ENCODE measurements around the gene PRDX5.

PRDX5 gene

DNA sequence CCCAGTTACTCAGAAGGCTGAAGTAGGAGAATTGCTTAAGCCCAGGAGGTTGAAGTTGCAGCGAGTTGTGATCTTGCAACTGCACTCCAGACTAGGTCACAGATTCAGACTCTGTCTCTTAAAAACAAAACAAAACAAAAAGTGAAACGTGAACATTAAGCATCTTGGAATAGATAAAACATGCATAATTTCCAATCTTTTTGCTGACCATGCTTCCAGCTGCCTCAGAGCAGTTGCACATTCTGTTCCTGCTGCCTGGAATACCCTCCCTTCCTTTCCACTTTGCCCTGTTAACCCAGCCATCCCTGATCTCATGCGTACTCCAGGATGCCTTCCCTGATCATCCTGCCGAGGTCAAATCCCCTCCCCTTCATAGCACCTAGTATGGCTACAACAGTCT lies 21.4 kb downstream of the PRDX5 start:
- TF ChIP-seq ZBTB20 (tag by site-specific recombination; IDR thresholded peaks at IDR 0.05): no peak
- no peak for TF ChIP-seq BCL11B (tag by site-specific recombination; IDR thresholded peaks at IDR 0.05; ENCODE audit: low read depth)
- TF ChIP-seq, protein P1, sequence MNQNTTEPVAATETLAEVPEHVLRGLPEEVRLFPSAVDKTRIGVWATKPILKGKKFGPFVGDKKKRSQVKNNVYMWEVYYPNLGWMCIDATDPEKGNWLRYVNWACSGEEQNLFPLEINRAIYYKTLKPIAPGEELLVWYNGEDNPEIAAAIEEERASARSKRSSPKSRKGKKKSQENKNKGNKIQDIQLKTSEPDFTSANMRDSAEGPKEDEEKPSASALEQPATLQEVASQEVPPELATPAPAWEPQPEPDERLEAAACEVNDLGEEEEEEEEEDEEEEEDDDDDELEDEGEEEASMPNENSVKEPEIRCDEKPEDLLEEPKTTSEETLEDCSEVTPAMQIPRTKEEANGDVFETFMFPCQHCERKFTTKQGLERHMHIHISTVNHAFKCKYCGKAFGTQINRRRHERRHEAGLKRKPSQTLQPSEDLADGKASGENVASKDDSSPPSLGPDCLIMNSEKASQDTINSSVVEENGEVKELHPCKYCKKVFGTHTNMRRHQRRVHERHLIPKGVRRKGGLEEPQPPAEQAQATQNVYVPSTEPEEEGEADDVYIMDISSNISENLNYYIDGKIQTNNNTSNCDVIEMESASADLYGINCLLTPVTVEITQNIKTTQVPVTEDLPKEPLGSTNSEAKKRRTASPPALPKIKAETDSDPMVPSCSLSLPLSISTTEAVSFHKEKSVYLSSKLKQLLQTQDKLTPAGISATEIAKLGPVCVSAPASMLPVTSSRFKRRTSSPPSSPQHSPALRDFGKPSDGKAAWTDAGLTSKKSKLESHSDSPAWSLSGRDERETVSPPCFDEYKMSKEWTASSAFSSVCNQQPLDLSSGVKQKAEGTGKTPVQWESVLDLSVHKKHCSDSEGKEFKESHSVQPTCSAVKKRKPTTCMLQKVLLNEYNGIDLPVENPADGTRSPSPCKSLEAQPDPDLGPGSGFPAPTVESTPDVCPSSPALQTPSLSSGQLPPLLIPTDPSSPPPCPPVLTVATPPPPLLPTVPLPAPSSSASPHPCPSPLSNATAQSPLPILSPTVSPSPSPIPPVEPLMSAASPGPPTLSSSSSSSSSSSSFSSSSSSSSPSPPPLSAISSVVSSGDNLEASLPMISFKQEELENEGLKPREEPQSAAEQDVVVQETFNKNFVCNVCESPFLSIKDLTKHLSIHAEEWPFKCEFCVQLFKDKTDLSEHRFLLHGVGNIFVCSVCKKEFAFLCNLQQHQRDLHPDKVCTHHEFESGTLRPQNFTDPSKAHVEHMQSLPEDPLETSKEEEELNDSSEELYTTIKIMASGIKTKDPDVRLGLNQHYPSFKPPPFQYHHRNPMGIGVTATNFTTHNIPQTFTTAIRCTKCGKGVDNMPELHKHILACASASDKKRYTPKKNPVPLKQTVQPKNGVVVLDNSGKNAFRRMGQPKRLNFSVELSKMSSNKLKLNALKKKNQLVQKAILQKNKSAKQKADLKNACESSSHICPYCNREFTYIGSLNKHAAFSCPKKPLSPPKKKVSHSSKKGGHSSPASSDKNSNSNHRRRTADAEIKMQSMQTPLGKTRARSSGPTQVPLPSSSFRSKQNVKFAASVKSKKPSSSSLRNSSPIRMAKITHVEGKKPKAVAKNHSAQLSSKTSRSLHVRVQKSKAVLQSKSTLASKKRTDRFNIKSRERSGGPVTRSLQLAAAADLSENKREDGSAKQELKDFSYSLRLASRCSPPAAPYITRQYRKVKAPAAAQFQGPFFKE (tag by site-specific recombination; IDR thresholded peaks at IDR 0.05; ENCODE audit: borderline replicate concordance): no peak
- TF ChIP-seq, protein P2, sequence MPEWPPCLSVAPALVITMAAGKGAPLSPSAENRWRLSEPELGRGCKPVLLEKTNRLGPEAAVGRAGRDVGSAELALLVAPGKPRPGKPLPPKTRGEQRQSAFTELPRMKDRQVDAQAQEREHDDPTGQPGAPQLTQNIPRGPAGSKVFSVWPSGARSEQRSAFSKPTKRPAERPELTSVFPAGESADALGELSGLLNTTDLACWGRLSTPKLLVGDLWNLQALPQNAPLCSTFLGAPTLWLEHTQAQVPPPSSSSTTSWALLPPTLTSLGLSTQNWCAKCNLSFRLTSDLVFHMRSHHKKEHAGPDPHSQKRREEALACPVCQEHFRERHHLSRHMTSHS (tag by site-specific recombination; IDR thresholded peaks at IDR 0.05): no peak
- TF ChIP-seq KLF10 (tag by site-specific recombination; IDR thresholded peaks at IDR 0.05): no peak
- TF ChIP-seq HOXA7 (CRISPR knock-in tag; IDR thresholded peaks at IDR 0.05; ENCODE audit: borderline replicate concordance): no peak
- TF ChIP-seq ZSCAN30 (tag by site-specific recombination; IDR thresholded peaks at IDR 0.05): no peak
- TF ChIP-seq ZNF596 (tag by site-specific recombination; IDR thresholded peaks at IDR 0.05): no peak
- TF ChIP-seq ZFP41 (tag by site-specific recombination; IDR thresholded peaks at IDR 0.05; ENCODE audit: borderline replicate concordance): no peak
- no peak for TF ChIP-seq FEZF1 (tag by site-specific recombination; IDR thresholded peaks at IDR 0.05)
- TF ChIP-seq ZNF223 (tag by site-specific recombination; IDR thresholded peaks at IDR 0.05): no peak
- no peak for TF ChIP-seq ZNF132 (tag by site-specific recombination; IDR thresholded peaks at IDR 0.05; ENCODE audit: borderline replicate concordance)
- TF ChIP-seq KLF9 (tag by site-specific recombination; IDR thresholded peaks at IDR 0.05; ENCODE audit: low read depth): no peak
- TF ChIP-seq, protein P3, sequence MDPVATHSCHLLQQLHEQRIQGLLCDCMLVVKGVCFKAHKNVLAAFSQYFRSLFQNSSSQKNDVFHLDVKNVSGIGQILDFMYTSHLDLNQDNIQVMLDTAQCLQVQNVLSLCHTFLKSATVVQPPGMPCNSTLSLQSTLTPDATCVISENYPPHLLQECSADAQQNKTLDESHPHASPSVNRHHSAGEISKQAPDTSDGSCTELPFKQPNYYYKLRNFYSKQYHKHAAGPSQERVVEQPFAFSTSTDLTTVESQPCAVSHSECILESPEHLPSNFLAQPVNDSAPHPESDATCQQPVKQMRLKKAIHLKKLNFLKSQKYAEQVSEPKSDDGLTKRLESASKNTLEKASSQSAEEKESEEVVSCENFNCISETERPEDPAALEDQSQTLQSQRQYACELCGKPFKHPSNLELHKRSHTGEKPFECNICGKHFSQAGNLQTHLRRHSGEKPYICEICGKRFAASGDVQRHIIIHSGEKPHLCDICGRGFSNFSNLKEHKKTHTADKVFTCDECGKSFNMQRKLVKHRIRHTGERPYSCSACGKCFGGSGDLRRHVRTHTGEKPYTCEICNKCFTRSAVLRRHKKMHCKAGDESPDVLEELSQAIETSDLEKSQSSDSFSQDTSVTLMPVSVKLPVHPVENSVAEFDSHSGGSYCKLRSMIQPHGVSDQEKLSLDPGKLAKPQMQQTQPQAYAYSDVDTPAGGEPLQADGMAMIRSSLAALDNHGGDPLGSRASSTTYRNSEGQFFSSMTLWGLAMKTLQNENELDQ (tag by site-specific recombination; IDR thresholded peaks at IDR 0.05; ENCODE audit: low read depth): no peak
- TF ChIP-seq ZNF184 (tag by site-specific recombination; IDR thresholded peaks at IDR 0.05): no peak
- H3K4me3 ChIP-seq (ENCODE audit: low read depth, low read length): no peak overlapping the region
- CTCF ChIA-PET: interaction anchor here (0.5 to 9.6 kb wide), 4 partner anchors 17 to 422 kb away, joined by 3 to 81 read pairs (median 3); partner anchors contain the start of genes FKBP2 and RPS6KA4
- no peaks in the 10 kb centered on the region for H3K9me3 ChIP-seq (ENCODE audit: control insufficient read depth, insufficient read depth, low read depth, low read length)
- H3K36me3 ChIP-seq (ENCODE audit: control insufficient read depth in 2 of 2, insufficient read depth in 1 of 2, low read length in 2 of 2): no peaks in the 10 kb centered on the region
- no peaks in the 10 kb centered on the region for H3K4me1 ChIP-seq (ENCODE audit: control insufficient read depth, insufficient read depth, low read length)
- POLR2A ChIA-PET: no interaction called here
- no peak overlapping the region for H3K27ac ChIP-seq (ENCODE audit: extremely low read depth, low read depth, low read length)

DNA sequence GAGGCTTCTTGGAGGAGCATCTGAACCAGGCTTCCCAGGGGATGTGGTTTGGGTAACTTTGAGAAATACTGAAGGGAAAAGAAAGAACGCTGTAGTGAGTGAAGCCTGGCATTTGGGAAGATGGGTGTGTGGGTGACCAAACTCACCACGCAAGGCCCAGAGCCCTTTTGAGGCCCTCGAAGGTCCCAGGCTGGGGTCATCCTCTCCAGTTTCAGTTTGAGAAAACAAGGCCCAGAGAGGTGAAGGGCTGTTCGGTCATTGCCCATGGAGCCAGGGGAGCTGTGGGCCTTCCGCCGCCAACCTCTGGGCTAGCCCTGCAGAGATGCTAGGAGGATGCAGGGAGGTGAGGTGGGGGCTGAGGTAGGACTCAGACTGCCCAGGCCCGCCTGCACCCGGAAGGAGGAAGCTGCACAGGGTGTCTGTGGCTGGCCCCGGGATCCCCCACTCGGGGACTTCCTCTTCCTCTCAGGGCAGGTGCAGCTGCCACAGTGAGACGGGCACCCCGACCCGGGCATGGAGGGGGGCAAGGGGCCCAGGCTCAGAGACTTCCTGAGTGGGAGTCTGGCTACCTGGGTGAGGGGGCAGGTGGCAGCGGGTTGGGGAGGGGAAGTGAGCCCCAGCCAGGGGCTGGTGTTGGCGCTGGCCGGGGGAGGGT lies 22.0 kb downstream of the PRDX5 start, which contains the start of gene CCDC88B:
CCDC88B (plus strand) TSS at position 451 of the 655 bp plus-strand sequence; CDS start at position 514, 63 bp downstream.
- no peaks in the 10 kb centered on the region for H3K36me3 ChIP-seq (ENCODE audit: control insufficient read depth in 2 of 2, insufficient read depth in 1 of 2, low read length in 2 of 2)
- no peaks in the 10 kb centered on the region for H3K9me3 ChIP-seq (ENCODE audit: control insufficient read depth, insufficient read depth, low read depth, low read length)
- CTCF ChIA-PET: interaction anchor here (0.5 to 7.9 kb wide), 4 partner anchors 15 to 221 kb away, joined by 3 to 86 read pairs (median 12); partner anchors contain the start of genes FKBP2, PRDX5 and TRMT112
- POLR2A ChIA-PET: no interaction called here
- no peak within 1 kb of the TSS for H3K4me3 ChIP-seq (ENCODE audit: low read depth, low read length)
- no peaks in the 10 kb centered on the region for H3K4me1 ChIP-seq (ENCODE audit: control insufficient read depth, insufficient read depth, low read length)
- H3K27ac ChIP-seq (ENCODE audit: extremely low read depth, low read depth, low read length): no peak within 1 kb of the TSS
- TF ChIP-seq ZNF707 (tag by site-specific recombination; IDR thresholded peaks at IDR 0.05) (no peak), ZBTB1 (tag by site-specific recombination; IDR thresholded peaks at IDR 0.05) (no peak), TCF7L2 (IDR thresholded peaks at IDR 0.05; ENCODE audit: borderline replicate concordance, low read depth, low read length) (no peak), HOXA7 (CRISPR knock-in tag; IDR thresholded peaks at IDR 0.05; ENCODE audit: borderline replicate concordance) (no peak), TRIM28 (IDR thresholded peaks at IDR 0.05; ENCODE audit: borderline replicate concordance, low read length) (no peak), ZNF202 (tag by site-specific recombination; IDR thresholded peaks at IDR 0.05; ENCODE audit: borderline replicate concordance) (no peak), PRDM1 (tag by site-specific recombination; IDR thresholded peaks at IDR 0.05) (no peak)
- TF ChIP-seq, protein P4, sequence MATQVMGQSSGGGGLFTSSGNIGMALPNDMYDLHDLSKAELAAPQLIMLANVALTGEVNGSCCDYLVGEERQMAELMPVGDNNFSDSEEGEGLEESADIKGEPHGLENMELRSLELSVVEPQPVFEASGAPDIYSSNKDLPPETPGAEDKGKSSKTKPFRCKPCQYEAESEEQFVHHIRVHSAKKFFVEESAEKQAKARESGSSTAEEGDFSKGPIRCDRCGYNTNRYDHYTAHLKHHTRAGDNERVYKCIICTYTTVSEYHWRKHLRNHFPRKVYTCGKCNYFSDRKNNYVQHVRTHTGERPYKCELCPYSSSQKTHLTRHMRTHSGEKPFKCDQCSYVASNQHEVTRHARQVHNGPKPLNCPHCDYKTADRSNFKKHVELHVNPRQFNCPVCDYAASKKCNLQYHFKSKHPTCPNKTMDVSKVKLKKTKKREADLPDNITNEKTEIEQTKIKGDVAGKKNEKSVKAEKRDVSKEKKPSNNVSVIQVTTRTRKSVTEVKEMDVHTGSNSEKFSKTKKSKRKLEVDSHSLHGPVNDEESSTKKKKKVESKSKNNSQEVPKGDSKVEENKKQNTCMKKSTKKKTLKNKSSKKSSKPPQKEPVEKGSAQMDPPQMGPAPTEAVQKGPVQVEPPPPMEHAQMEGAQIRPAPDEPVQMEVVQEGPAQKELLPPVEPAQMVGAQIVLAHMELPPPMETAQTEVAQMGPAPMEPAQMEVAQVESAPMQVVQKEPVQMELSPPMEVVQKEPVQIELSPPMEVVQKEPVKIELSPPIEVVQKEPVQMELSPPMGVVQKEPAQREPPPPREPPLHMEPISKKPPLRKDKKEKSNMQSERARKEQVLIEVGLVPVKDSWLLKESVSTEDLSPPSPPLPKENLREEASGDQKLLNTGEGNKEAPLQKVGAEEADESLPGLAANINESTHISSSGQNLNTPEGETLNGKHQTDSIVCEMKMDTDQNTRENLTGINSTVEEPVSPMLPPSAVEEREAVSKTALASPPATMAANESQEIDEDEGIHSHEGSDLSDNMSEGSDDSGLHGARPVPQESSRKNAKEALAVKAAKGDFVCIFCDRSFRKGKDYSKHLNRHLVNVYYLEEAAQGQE (tag by site-specific recombination; IDR thresholded peaks at IDR 0.05): no peak

All from HEK293 (cell line).